Measurements from ENCODE around the gene LUC7L. TPM values are rescaled to one million over a fixed set of nuclear protein-coding genes. Genes with fewer than 3 reads are reported as not detected.

Gene LUC7L
- total RNA-seq, result 23.2 and 39.8 TPM in 2 replicates

GRCh38 chr16:228852-229730 lies at the start of gene LUC7L:
Gene LUC7L, minus strand, starts transcription at chr16:229449. Its CDS starts 110 bp downstream, at chr16:229339.

GRCh38 chr16:275786-276232 lies 46.6 kb upstream of the LUC7L start, which contains the start of gene RGS11:
Gene RGS11, minus strand, starts transcription at chr16:275944. Its CDS starts 33 bp downstream, at chr16:275911.

GRCh38 chr16:234468-235305 lies 5.4 kb upstream of the LUC7L start, which contains the start of gene FAM234A:
Gene FAM234A, plus strand, starts transcription at chr16:234821. Its CDS starts 19,593 bp downstream, at chr16:254414.

GRCh38 chr16:180101-180675 lies 49.1 kb downstream of the LUC7L start, which contains the start of gene HBQ1:
Gene HBQ1, plus strand, starts transcription at chr16:180459. Its CDS starts 28 bp downstream, at chr16:180487.

GRCh38 chr16:176477-177382 lies 52.5 kb downstream of the LUC7L start, which contains the start of gene HBA1:
Gene HBA1, plus strand, starts transcription at chr16:176680. Its CDS starts 37 bp downstream, at chr16:176717.

GRCh38 chr16:172374-172941 lies 56.8 kb downstream of the LUC7L start, which contains the start of gene HBA2:
Gene HBA2, plus strand, starts transcription at chr16:172876. Its CDS starts 37 bp downstream, at chr16:172913.

GRCh38 chr16:165539-166374 lies 63.5 kb downstream of the LUC7L start, which contains the start of gene HBM:
Gene HBM, plus strand, starts transcription at chr16:165978. Its CDS starts 20 bp downstream, at chr16:165998.

GRCh38 chr16:152141-153128 lies 76.8 kb downstream of the LUC7L start, which contains the start of gene HBZ:
Gene HBZ, plus strand, starts transcription at chr16:152644. Its CDS starts 266 bp downstream, at chr16:152910.

Other genes with a start within 250 kb of the LUC7L start
- gene POLR3K, start 175.8 kb downstream of the LUC7L start, total RNA-seq, result 2.7 and 4.9 TPM in 2 replicates
- gene SNRNP25, start 175.6 kb downstream of the LUC7L start, total RNA-seq, result 40.6 and 56.9 TPM in 2 replicates
- gene RHBDF1, start 156.8 kb downstream of the LUC7L start, total RNA-seq, result 66.5 and 70.3 TPM in 2 replicates
- gene MPG, start 151.2 kb downstream of the LUC7L start, total RNA-seq, result 322 and 423 TPM in 2 replicates
- gene NPRL3, start 90.8 kb downstream of the LUC7L start, total RNA-seq, result 10.1 and 15.8 TPM in 2 replicates
- not detected in 2 replicates for gene HBZ, start 76.8 kb downstream of the LUC7L start, total RNA-seq
- gene HBM, start 63.5 kb downstream of the LUC7L start, total RNA-seq, result not detected in 2 replicates
- not detected in 2 replicates for gene HBA2, start 56.6 kb downstream of the LUC7L start, total RNA-seq
- gene HBA1, start 52.8 kb downstream of the LUC7L start, total RNA-seq, result not detected in 2 replicates
- not detected in 2 replicates for gene HBQ1, start 49.0 kb downstream of the LUC7L start, total RNA-seq
- 85.0 and 122 TPM in 2 replicates for gene FAM234A, start 5.4 kb upstream of the LUC7L start, total RNA-seq
- gene RGS11, start 46.5 kb upstream of the LUC7L start, total RNA-seq, result under 0.01 and 0.53 TPM in 2 replicates
- not detected in 2 replicates for gene ARHGDIG, start 51.1 kb upstream of the LUC7L start, total RNA-seq
- gene PDIA2, start 53.7 kb upstream of the LUC7L start, total RNA-seq, result not detected in 2 replicates
- 13.8 and 14.9 TPM in 2 replicates for gene AXIN1, start 123.3 kb upstream of the LUC7L start, total RNA-seq
- gene MRPL28, start 141.1 kb upstream of the LUC7L start, total RNA-seq, result 147 and 185 TPM in 2 replicates
- 59.1 and 65.0 TPM in 2 replicates for gene PGAP6, start 152.5 kb upstream of the LUC7L start, total RNA-seq
- 116 and 121 TPM in 2 replicates for gene NME4, start 167.8 kb upstream of the LUC7L start, total RNA-seq
- gene DECR2, start 172.4 kb upstream of the LUC7L start, total RNA-seq, result 17.9 and 18.2 TPM in 2 replicates
- gene RAB11FIP3, start 196.2 kb upstream of the LUC7L start, total RNA-seq, result 21.3 and 36.0 TPM in 2 replicates

Data from myometrial cell (primary cell).